A549 (cell line): ENCODE results near the gene MTMR6. TPM values are rescaled to one million over a fixed set of nuclear protein-coding genes. Genes with fewer than 3 reads are reported as not detected.

Experiments
- ATAC-seq, 2 experiments: fragments of 200-7000 bp in 1 of 2; fragments of >200 bp in 1 of 2; cut with Nextera tagmentation in 1 of 2; cut with Tn5 transposase in 1 of 2; 3 replicates each; pipeline versions ENCODE4 v1.8.0 to v1.9.1; 2018 to 2020; ENCODE audit warnings: mild to moderate bottlenecking in 1 of 2, moderate library complexity in 1 of 2
- CTCF ChIA-PET: fragments of 300-600 bp; sonication (Branson Sonifier 250); formaldehyde crosslinking; extraction: SDS; loops from one replicate; lab custom pipeline; 2021; ENCODE audit warnings: antibody characterized with exemption, inconsistent platforms; lab: Yijun Ruan, JAX
- POLR2A ChIA-PET: fragments of 350-600 bp; formaldehyde crosslinking; extraction: SDS; loops from one replicate; lab custom pipeline; 2021; ENCODE audit warnings: antibody characterized with exemption, inconsistent platforms; lab: Yijun Ruan, JAX
- DNase-seq, 2 experiments: peaks; one replicate each; pipeline versions ENCODE4 v3.0.0 to v3.0.0-alpha.2; 2011 to 2016; ENCODE audit warnings: low read depth in 1 of 2, low spot score in 1 of 2
- FAIRE-seq: peaks from 2 replicates; lab custom pipeline; 2011; peaks lifted over from hg19 to GRCh38; lab: Jason Lieb, UNC
- H3K27ac ChIP-seq, 2 experiments: fragments of >200 bp; sonication (Bioruptor Twin); formaldehyde crosslinking; 3 replicates each; pipeline ENCODE4 v1.5.1; 2016 to 2017
- H3K4me1 ChIP-seq: fragments of >200 bp; sonication (Bioruptor Twin); formaldehyde crosslinking; 3 replicates; pipeline ENCODE4 v1.6.1; 2016
- H3K4me2 ChIP-seq: fragments of >200 bp; sonication (Bioruptor Twin); formaldehyde crosslinking; 3 replicates; pipeline ENCODE4 v1.6.1; 2016
- H3K4me3 ChIP-seq: fragments of >200 bp; sonication (Bioruptor Twin); formaldehyde crosslinking; 3 replicates; pipeline ENCODE4 v1.5.1; 2016
- H3K9me3 ChIP-seq: fragments of >200 bp; sonication (Bioruptor Twin); formaldehyde crosslinking; 3 replicates; pipeline ENCODE4 v1.6.1; 2016
- ATOH8 ChIP-seq: fragments of 250-450 bp; sonication (Bioruptor Pico); IDR thresholded peaks from 2 replicates; pipeline ENCODE4 v1.5.0; 2020; ENCODE audit warnings: low read depth, mild to moderate bottlenecking, moderate library complexity
- BCL3 ChIP-seq: fragments of >200 bp; sonication (Bioruptor Twin); formaldehyde crosslinking; IDR thresholded peaks from 3 replicates; pipeline ENCODE4 v1.6.1; 2016
- CBX2 ChIP-seq: fragments of 200-600 bp; sonication (generic); IDR thresholded peaks from 2 replicates; pipeline ENCODE4 v1.6.1; 2016; ENCODE audit warnings: low read depth, mild to moderate bottlenecking, borderline replicate concordance
- CBX8 ChIP-seq: fragments of 200-600 bp; sonication (generic); IDR thresholded peaks from 2 replicates; pipeline ENCODE4 v1.6.1; 2016
- EHF ChIP-seq: fragments of 250-450 bp; sonication (Bioruptor Pico); IDR thresholded peaks from 2 replicates; pipeline ENCODE4 v1.5.0; 2020; ENCODE audit warnings: mild to moderate bottlenecking
- EHMT2 ChIP-seq: fragments of 200-600 bp; sonication (generic); IDR thresholded peaks from 2 replicates; pipeline ENCODE4 v1.6.1; 2016; ENCODE audit warnings: antibody characterized with exemption, low read depth, mild to moderate bottlenecking, moderate library complexity
- FOSB ChIP-seq: fragments of 250-450 bp; sonication (Bioruptor Pico); IDR thresholded peaks from 2 replicates; pipeline ENCODE4 v1.5.0; 2020; ENCODE audit warnings: mild to moderate bottlenecking, moderate library complexity
- FOSL2 ChIP-seq, 2 experiments: fragments of 450-650 bp in 1 of 2; fragments of >200 bp in 1 of 2; sonication (Bioruptor Twin) in 1 of 2; formaldehyde crosslinking; IDR thresholded peaks; 2 replicates each; pipeline versions ENCODE4 v1.5.0 to v1.6.1; 2016 to 2020; ENCODE audit warnings: mild to moderate bottlenecking in 1 of 2, moderate library complexity in 1 of 2
- FOXS1 ChIP-seq: fragments of 250-450 bp; sonication (Bioruptor Pico); IDR thresholded peaks from 2 replicates; pipeline ENCODE4 v1.5.0; 2020; ENCODE audit warnings: mild to moderate bottlenecking, moderate library complexity
- HEYL ChIP-seq: fragments of 250-450 bp; sonication (Bioruptor Pico); IDR thresholded peaks from 2 replicates; pipeline ENCODE4 v1.8.0; 2021; ENCODE audit warnings: mild to moderate bottlenecking, moderate library complexity
- HOXA7 ChIP-seq: fragments of 250-450 bp; sonication (Bioruptor Pico); IDR thresholded peaks from 2 replicates; pipeline ENCODE4 v1.5.0; 2020; ENCODE audit warnings: mild to moderate bottlenecking, moderate library complexity
- HOXB13 ChIP-seq: fragments of 250-450 bp; sonication (Bioruptor Pico); IDR thresholded peaks from 2 replicates; pipeline ENCODE4 v1.5.0; 2020; ENCODE audit warnings: low read depth, mild to moderate bottlenecking, moderate library complexity
- JUN ChIP-seq, 2 experiments: fragments of >200 bp; sonication (Bioruptor Twin); formaldehyde crosslinking; IDR thresholded peaks; 2 replicates in 1 of 2; 3 replicates in 1 of 2; pipeline ENCODE4 v1.6.1; 2016 to 2017
- JUNB ChIP-seq: fragments of >200 bp; sonication (Bioruptor Twin); formaldehyde crosslinking; IDR thresholded peaks from 2 replicates; pipeline ENCODE4 v1.6.1; 2016
- KDM1A ChIP-seq: fragments of 200-600 bp; sonication (generic); IDR thresholded peaks from 2 replicates; pipeline ENCODE4 v1.6.1; 2016; ENCODE audit warnings: low read depth, mild to moderate bottlenecking
- MAFK ChIP-seq: fragments of 450-650 bp; IDR thresholded peaks from 2 replicates; pipeline ENCODE4 v1.6.1; 2014; ENCODE audit not compliant: partially characterized antibody
- MYC ChIP-seq: IDR thresholded peaks from 2 replicates; pipeline ENCODE4 v1.6.1; 2012; ENCODE audit warnings: mild to moderate bottlenecking, inconsistent platforms, low read length, improper control_type of control experiment, borderline replicate concordance
- RAD21 ChIP-seq, 2 experiments: fragments of >200 bp in 1 of 2; sonication (Bioruptor Twin) in 1 of 2; formaldehyde crosslinking in 1 of 2; IDR thresholded peaks in 1 of 2; conservative IDR thresholded peaks in 1 of 2; 2 replicates in 1 of 2; 3 replicates in 1 of 2; pipeline ENCODE4 v1.6.1; 2012 to 2018; ENCODE audit warnings: inconsistent platforms in 1 of 2
- RARB ChIP-seq: fragments of 250-450 bp; sonication (Bioruptor Pico); IDR thresholded peaks from 2 replicates; pipeline ENCODE4 v1.8.0; 2021; ENCODE audit warnings: mild to moderate bottlenecking, moderate library complexity
- RCOR1 ChIP-seq: fragments of 150-350 bp; IDR thresholded peaks from 2 replicates; pipeline ENCODE4 v1.6.1; 2014; ENCODE audit warnings: antibody characterized with exemption, low read length, low read depth
- RFX5 ChIP-seq: fragments of 450-650 bp; IDR thresholded peaks from 2 replicates; pipeline ENCODE4 v1.7.1; 2014; ENCODE audit warnings: antibody characterized with exemption, mild to moderate bottlenecking, moderate library complexity
- SREBF2 ChIP-seq: fragments of 450-650 bp; IDR thresholded peaks from 2 replicates; pipeline ENCODE4 v1.6.1; 2014; ENCODE audit warnings: mild to moderate bottlenecking, moderate library complexity
- TFCP2L1 ChIP-seq: fragments of 250-450 bp; sonication (Bioruptor Pico); IDR thresholded peaks from 2 replicates; pipeline ENCODE4 v1.5.0; 2021; ENCODE audit warnings: mild to moderate bottlenecking
- TP53 ChIP-seq: fragments of 250-450 bp; sonication (Bioruptor Pico); IDR thresholded peaks from 2 replicates; pipeline ENCODE4 v1.5.0; 2021; ENCODE audit warnings: mild to moderate bottlenecking, moderate library complexity
- USF2 ChIP-seq: fragments of 450-650 bp; IDR thresholded peaks from 2 replicates; pipeline ENCODE4 v1.6.1; 2014; ENCODE audit warnings: antibody characterized with exemption
- ZC3H11A ChIP-seq: fragments of 450-650 bp; IDR thresholded peaks from 2 replicates; pipeline ENCODE4 v1.6.1; 2014; ENCODE audit warnings: antibody characterized with exemption, mild to moderate bottlenecking
- ZFP36 ChIP-seq: fragments of 450-650 bp; IDR thresholded peaks from 2 replicates; pipeline ENCODE4 v1.6.1; 2014; ENCODE audit warnings: borderline replicate concordance; ENCODE audit not compliant: partially characterized antibody
- ZSCAN20 ChIP-seq: fragments of 250-450 bp; sonication (Bioruptor Pico); IDR thresholded peaks from 2 replicates; pipeline ENCODE4 v1.8.0; 2022; ENCODE audit warnings: mild to moderate bottlenecking, moderate library complexity
- WGBS: methylation state at CpG from one replicate; pipeline ENCODE4 v1.1.6; 2017; ENCODE audit errors: missing lambda C conversion rate; 5-methylcytosine and 5-hydroxymethylcytosine counted together
- polyA plus RNA-seq, 4 experiments: library from polyadenylated mRNA; depleted of rRNA in 3 of 4; stranded (reverse); fragments of >200 nt; fragmentation: RNase III in 1 of 4; extraction: RNeasy Plus Mini Kit Qiagen cat#74134 plus additional on column Dnase treatment in 1 of 4; gene quantifications; 2 replicates in 3 of 4; 3 replicates in 1 of 4; pipeline ENCODE4 v1.2.3, GENCODE V29; 2011 to 2017

Gene MTMR6
- polyA plus RNA-seq, 2 of the 4 experiments (the other 2 are of a cell fraction), result 8.8 to 22.4 TPM

GRCh38 chr13:25200783-25201182 is 86.5 kb downstream of the MTMR6 start:
- Histone ChIP-seq H3K4me2 (no peak overlapping the region), H3K9me3 (no peaks in the 10 kb centered on the region), H3K27ac (no peak overlapping the region), H3K4me1 (no peaks in the 10 kb centered on the region), H3K4me3 (no peak overlapping the region)
- WGBS, result 37% methylated on average over 4 of the region's 4 CpGs
- ChIA-PET POLR2A (no interaction called here), CTCF (interaction anchor here (0.5 kb wide), 1 partner anchor 11 kb away, joined by 3 read pairs; no protein-coding TSS in a partner anchor)
- ATAC-seq, result no peak
- TF ChIP-seq RCOR1 (no peak), CBX8 (no peak), HOXB13 (CRISPR knock-in tag) (no peak), FOSL2 (IDR thresholded peaks at IDR 0.05) (no peak), FOSL2 (CRISPR knock-in tag; IDR thresholded peaks at IDR 0.05) (no peak)
- TF ChIP-seq, all 56 proteins: peak for 0
- DNase-seq, result no peak
- no peak for FAIRE-seq

GRCh38 chr13:25198647-25199046 is 88.6 kb downstream of the MTMR6 start:
- ATAC-seq, result no peak
- FAIRE-seq, result no peak

GRCh38 chr13:25196971-25197370 is 90.3 kb downstream of the MTMR6 start:
- ChIA-PET POLR2A (no interaction called here), CTCF (no interaction called here)
- no peaks in the 10 kb centered on the region for H3K4me1 ChIP-seq
- no peak for ATAC-seq
- no peak overlapping the region for H3K27ac ChIP-seq
- no peak for FAIRE-seq
- TF ChIP-seq ZC3H11A (no peak), FOSB (no peak), MAFK (no peak), CBX2 (no peak), KDM1A (no peak), ZFP36 (no peak), JUN (IDR thresholded peaks at IDR 0.05) (no peak), RAD21 (conservative IDR thresholded peaks at IDR 0.05 in 1 of 2, IDR thresholded peaks at IDR 0.05 in 1 of 2) (no peak), FOXS1 (CRISPR knock-in tag) (no peak)
- no peaks in the 10 kb centered on the region for H3K9me3 ChIP-seq
- 58% methylated on average over 11 of the region's 11 CpGs for WGBS
- no peak for DNase-seq
- no peak overlapping the region for H3K4me3 ChIP-seq
- no peak overlapping the region for H3K4me2 ChIP-seq

More at GRCh38 chr13:25198647-25199046, 88.6 kb downstream of the MTMR6 start:
- DNase-seq, result no peak
- Histone ChIP-seq H3K9me3 (no peaks in the 10 kb centered on the region), H3K27ac (no peak overlapping the region), H3K4me3 (no peak overlapping the region), H3K4me1 (no peaks in the 10 kb centered on the region), H3K4me2 (no peak overlapping the region)
- WGBS, result 30% methylated on average over 5 of the region's 5 CpGs
- ChIA-PET POLR2A (no interaction called here), CTCF (no interaction called here)
- TF ChIP-seq RFX5 (no peak), SREBF2 (no peak), ATOH8 (CRISPR knock-in tag) (no peak), TP53 (no peak), EHMT2 (no peak), HOXA7 (CRISPR knock-in tag) (no peak), TFCP2L1 (CRISPR knock-in tag) (no peak), MAFK (no peak), EHF (CRISPR knock-in tag) (no peak), RCOR1 (no peak), CBX8 (no peak), JUNB (no peak), RARB (CRISPR knock-in tag) (no peak), HEYL (no peak), BCL3 (no peak), ZSCAN20 (CRISPR knock-in tag) (no peak), MYC (no peak), JUN (IDR thresholded peaks at IDR 0.05) (no peak), USF2 (no peak)
